Vagina (tissue), 2 donors: ENCODE results near the gene TNRC18.

Source experiments
- POLR2A ChIP-seq, 2 donors: fragments of 450-650 bp; IDR thresholded peaks; one replicate each; pipeline ENCODE4 v1.6.1; 2017; ENCODE audit warnings: antibody characterized with exemption in 2 of 2, mild to moderate bottlenecking in 2 of 2, moderate library complexity in 2 of 2
- TF ChIP-seq, protein P1 (sequence below), 3 experiments: fragments of 450-650 bp in 2 of 3; fragments of 200-600 bp in 1 of 3; sonication (generic) in 1 of 3; IDR thresholded peaks; one replicate each; pipeline ENCODE4 v1.5.1; 2017 to 2019; ENCODE audit warnings: antibody characterized with exemption in 3 of 3, mild to moderate bottlenecking in 2 of 3, moderate library complexity in 2 of 3

DNA sequence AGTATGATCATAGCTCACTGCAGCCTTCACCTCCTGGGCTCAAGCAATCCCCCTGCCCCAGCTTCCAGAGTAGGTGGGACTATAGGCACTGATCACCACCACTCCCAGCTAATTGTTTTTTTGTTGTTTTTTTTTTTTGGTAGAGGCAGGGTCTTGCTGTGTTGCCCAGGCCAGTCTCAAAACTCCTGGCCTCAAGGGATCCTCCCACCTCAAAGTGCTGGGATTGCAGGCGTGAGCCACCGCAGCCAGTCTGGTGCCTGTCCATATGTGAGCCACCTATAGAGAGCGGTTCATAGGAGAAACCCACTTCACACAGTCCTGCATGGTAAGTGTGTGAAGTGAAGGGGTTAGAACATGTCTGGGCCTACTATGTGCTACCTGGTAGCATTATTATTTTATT is 93.3 kb downstream of the TNRC18 start:
- TF ChIP-seq, protein P1, sequence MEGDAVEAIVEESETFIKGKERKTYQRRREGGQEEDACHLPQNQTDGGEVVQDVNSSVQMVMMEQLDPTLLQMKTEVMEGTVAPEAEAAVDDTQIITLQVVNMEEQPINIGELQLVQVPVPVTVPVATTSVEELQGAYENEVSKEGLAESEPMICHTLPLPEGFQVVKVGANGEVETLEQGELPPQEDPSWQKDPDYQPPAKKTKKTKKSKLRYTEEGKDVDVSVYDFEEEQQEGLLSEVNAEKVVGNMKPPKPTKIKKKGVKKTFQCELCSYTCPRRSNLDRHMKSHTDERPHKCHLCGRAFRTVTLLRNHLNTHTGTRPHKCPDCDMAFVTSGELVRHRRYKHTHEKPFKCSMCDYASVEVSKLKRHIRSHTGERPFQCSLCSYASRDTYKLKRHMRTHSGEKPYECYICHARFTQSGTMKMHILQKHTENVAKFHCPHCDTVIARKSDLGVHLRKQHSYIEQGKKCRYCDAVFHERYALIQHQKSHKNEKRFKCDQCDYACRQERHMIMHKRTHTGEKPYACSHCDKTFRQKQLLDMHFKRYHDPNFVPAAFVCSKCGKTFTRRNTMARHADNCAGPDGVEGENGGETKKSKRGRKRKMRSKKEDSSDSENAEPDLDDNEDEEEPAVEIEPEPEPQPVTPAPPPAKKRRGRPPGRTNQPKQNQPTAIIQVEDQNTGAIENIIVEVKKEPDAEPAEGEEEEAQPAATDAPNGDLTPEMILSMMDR (IDR thresholded peaks at IDR 0.05) = no peak
- no peak for TF ChIP-seq POLR2A (IDR thresholded peaks at IDR 0.05)
